Measurements from ENCODE around the gene NPIPA2.
"Not testable (repeated sequence)": the region's sequence is repeated elsewhere in the genome, so short reads cannot be mapped to it uniquely, and the experiment has no call there.

NPIPA2 gene

GRCh38 chr16:14742273-14743128 lies at the start of gene NPIPA2:
Gene NPIPA2, plus strand, starts transcription at chr16:14742533. Its CDS starts 5,533 bp downstream, at chr16:14748066.
- DNase-seq = not testable (repeated sequence)

- not testable (repeated sequence) for DNase-seq
Observed at GRCh38 chr16:14694129-14694528, 48.2 kb upstream of the NPIPA2 start, which contains the start of gene PLA2G10. Gene PLA2G10, minus strand, starts transcription at chr16:14694308. Its CDS starts 79 bp downstream, at chr16:14694229.

GRCh38 chr16:14701859-14702258 lies 40.5 kb upstream of the NPIPA2 start:
- DNase-seq = not testable (repeated sequence)

- DNase-seq = not testable (repeated sequence)
Observed at GRCh38 chr16:14702672-14703071, 39.7 kb upstream of the NPIPA2 start.

- DNase-seq = not testable (repeated sequence)
Observed at GRCh38 chr16:14703156-14704011, 38.9 kb upstream of the NPIPA2 start, which contains the start of gene NPIPA3. Gene NPIPA3, plus strand, starts transcription at chr16:14703411. Its CDS starts 5,533 bp downstream, at chr16:14708944.

GRCh38 chr16:14733233-14733632 lies 9.1 kb upstream of the NPIPA2 start:
- DNase-seq = not testable (repeated sequence)

GRCh38 chr16:14740832-14741385 lies 1.4 kb upstream of the NPIPA2 start:
- DNase-seq = not testable (repeated sequence)

GRCh38 chr16:14741794-14742193 lies 539 bp upstream of the NPIPA2 start:
- not testable (repeated sequence) for DNase-seq

- not testable (repeated sequence) for DNase-seq
Observed at GRCh38 chr16:14773654-14774053, 31.3 kb downstream of the NPIPA2 start.

GRCh38 chr16:14775624-14776023 lies 33.3 kb downstream of the NPIPA2 start:
- DNase-seq = not testable (repeated sequence)

GRCh38 chr16:14776763-14777162 lies 34.4 kb downstream of the NPIPA2 start:
- not testable (repeated sequence) for DNase-seq

GRCh38 chr16:14779368-14779877 lies 37.1 kb downstream of the NPIPA2 start:
- not testable (repeated sequence) for DNase-seq

- not testable (repeated sequence) for DNase-seq
Observed at GRCh38 chr16:14786180-14786579, 43.8 kb downstream of the NPIPA2 start.

- DNase-seq = not testable (repeated sequence)
Observed at GRCh38 chr16:14789577-14789976, 47.2 kb downstream of the NPIPA2 start.

GRCh38 chr16:14790320-14790956 lies 48.1 kb downstream of the NPIPA2 start:
- not testable (repeated sequence) for DNase-seq

GRCh38 chr16:14792914-14793313 lies 50.6 kb downstream of the NPIPA2 start:
- not testable (repeated sequence) for DNase-seq

GRCh38 chr16:14797558-14797957 lies 55.2 kb downstream of the NPIPA2 start:
- not testable (repeated sequence) for DNase-seq

GRCh38 chr16:14803577-14803976 lies 61.2 kb downstream of the NPIPA2 start:
- DNase-seq = not testable (repeated sequence)

GRCh38 chr16:14807184-14807678 lies 64.9 kb downstream of the NPIPA2 start:
- DNase-seq = not testable (repeated sequence)

GRCh38 chr16:14813890-14814289 lies 71.6 kb downstream of the NPIPA2 start:
- not testable (repeated sequence) for DNase-seq

Data from fibroblast of upper back skin (primary cell).